Dendritic cell treated with granulocyte-macrophage colony-stimulating factor and Interleukin-4, amounts not matched to agents 40 ng/mL and 50 ng/mL, for 4 days (primary cell): ENCODE data around the gene NDC80.

Experiments
- H3K27ac Mint-ChIP-seq: one replicate; pipeline ENCODE4 v1.8.0; 2022; ENCODE audit warnings: mild to moderate bottlenecking, mixed read lengths
- H3K27me3 Mint-ChIP-seq: one replicate; pipeline ENCODE4 v1.8.0; 2022; ENCODE audit warnings: mild to moderate bottlenecking, mixed read lengths
- H3K36me3 Mint-ChIP-seq: one replicate; pipeline ENCODE4 v1.8.0; 2022; ENCODE audit warnings: low read depth, mixed read lengths
- H3K4me1 Mint-ChIP-seq: one replicate; pipeline ENCODE4 v1.8.0; 2022; ENCODE audit warnings: low read depth, mixed read lengths
- H3K4me3 Mint-ChIP-seq: one replicate; pipeline ENCODE4 v1.8.0; 2022; ENCODE audit warnings: mild to moderate bottlenecking, moderate library complexity, mixed read lengths
- H3K9me3 Mint-ChIP-seq: one replicate; pipeline ENCODE4 v1.8.0; 2022; ENCODE audit warnings: mixed read lengths
- intact Hi-C: fragments of 100-400 bp; cut with micrococcal nuclease; formaldehyde crosslinking; loops from one replicate; pipeline ENCODE4 v1.15.0; 2022

The NDC80 gene

DNA sequence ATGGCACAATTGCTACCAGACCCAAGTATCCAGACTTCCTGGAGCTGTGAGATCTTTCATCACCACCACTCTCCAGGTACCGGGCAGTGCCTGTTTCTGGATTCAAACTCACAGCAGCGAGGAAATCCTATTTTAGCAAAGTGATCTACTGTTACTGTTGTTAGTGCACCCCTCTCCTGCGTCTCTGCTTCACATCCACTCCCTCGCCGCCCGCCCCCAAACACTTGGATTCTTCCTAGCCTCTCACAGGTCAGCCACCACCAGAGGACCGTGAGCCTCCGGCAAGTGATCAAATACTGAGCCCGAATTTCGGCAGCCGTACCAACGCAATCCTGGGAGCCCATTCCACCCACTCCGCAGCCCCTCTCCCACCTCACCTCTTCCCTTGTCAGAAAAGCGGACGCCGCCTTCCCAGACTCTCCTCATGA is 571 bp upstream of the NDC80 start:
- Mint-ChIP-seq H3K27me3 (no peaks in the 10 kb centered on the region), H3K4me3 (peak overlapping the region; percentile 100), H3K9me3 (no peaks in the 10 kb centered on the region), H3K36me3 (peaks cover 22% of the 10 kb centered on the region), H3K27ac (peak overlapping the region; percentile 100), H3K4me1 (peaks cover 28% of the 10 kb centered on the region)
- intact Hi-C loops: loop anchor here (1.0 kb wide), 1 partner anchor 85 kb away; the partner anchor contains the start of gene SMCHD1

DNA sequence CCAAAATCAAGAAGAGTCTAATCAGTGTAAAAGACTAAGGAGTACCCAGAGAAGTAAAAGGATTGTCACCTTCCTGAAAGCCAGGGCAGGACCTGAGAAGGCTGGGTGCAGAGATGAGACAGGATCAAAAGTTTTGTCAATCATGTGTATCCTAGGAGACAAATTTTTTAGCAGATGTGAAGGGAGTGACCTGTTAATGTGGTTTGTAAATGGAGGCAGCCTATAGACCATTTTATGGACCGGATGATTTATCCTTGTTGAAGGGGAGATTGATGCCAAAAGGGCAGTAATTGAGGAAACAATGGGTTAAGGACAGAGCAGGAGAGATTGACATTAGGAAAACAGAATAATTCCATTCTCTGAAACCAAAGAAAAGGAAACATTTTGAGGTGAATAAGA is 813 bp downstream of the NDC80 start:
- Mint-ChIP-seq H3K27ac (peak overlapping the region; percentile 100), H3K9me3 (no peaks in the 10 kb centered on the region), H3K4me1 (peaks cover 28% of the 10 kb centered on the region), H3K36me3 (peaks cover 15% of the 10 kb centered on the region), H3K27me3 (no peaks in the 10 kb centered on the region), H3K4me3 (peak overlapping the region; percentile 100)
- intact Hi-C loops: no loop called here

DNA sequence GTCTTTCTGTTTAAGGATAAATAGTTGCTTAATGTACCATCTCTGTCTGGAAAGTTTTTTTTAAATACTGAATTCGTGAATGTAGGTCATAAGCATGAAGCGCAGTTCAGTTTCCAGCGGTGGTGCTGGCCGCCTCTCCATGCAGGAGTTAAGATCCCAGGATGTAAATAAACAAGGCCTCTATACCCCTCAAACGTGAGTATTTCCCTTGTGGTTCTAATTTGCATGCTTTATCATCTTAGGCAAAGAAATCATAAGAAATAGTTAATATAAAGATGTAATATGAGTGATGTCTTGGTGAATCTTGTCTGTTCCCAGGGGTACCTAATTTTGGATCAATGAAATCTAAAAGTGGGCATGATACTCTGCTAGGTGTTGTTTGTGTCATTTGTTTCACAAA is 1.5 kb downstream of the NDC80 start:
- Mint-ChIP-seq H3K27ac (no peak overlapping the region), H3K9me3 (no peaks in the 10 kb centered on the region), H3K4me3 (no peak overlapping the region), H3K36me3 (peaks cover 10% of the 10 kb centered on the region), H3K27me3 (no peaks in the 10 kb centered on the region), H3K4me1 (peaks cover 28% of the 10 kb centered on the region)
- intact Hi-C loops: no loop called here

DNA sequence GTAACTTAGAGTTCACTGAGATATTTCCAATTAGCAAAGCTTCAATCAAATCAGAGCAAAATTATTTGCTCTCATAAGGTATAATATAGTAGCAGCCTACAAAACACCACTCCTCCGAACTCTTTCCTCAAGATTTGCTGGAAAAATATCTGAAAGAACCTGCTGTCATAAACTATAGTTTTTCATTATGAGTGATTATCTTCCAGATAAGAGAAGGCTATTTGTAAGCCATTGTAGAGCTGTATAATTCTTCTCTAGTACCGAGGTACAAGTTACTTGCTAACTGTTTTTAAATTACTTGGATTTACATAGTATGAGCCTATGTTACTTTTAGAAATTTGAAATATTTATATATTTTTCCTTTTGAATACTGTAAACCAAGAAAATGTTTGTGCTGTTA is 2.1 kb downstream of the NDC80 start:
- Mint-ChIP-seq H3K27me3 (no peaks in the 10 kb centered on the region), H3K9me3 (no peaks in the 10 kb centered on the region), H3K4me1 (peaks cover 27% of the 10 kb centered on the region), H3K27ac (no peak overlapping the region), H3K36me3 (peaks cover 10% of the 10 kb centered on the region), H3K4me3 (no peak overlapping the region)
- intact Hi-C loops: no loop called here

DNA sequence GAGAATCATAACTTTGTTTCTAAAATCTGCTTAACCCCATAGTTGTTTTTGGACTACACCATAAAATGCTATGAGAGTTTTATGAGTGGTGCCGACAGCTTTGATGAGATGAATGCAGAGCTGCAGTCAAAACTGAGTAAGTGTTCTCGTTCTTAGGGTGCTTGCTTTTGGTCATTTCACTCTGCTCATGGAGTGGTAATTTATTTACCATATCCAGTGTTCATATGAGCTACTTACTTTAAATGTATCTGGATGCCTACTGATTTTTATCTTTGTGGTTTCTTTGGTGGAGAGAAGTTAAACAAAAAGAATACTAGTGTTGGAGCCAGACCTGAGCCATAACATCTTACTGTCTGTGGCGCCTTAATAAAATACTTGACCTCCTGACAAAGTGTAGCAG is 16.4 kb downstream of the NDC80 start:
- Mint-ChIP-seq H3K36me3 (no peaks in the 10 kb centered on the region), H3K4me1 (no peaks in the 10 kb centered on the region), H3K27me3 (no peaks in the 10 kb centered on the region), H3K4me3 (no peak overlapping the region), H3K27ac (no peak overlapping the region), H3K9me3 (no peaks in the 10 kb centered on the region)
- intact Hi-C loops: no loop called here

DNA sequence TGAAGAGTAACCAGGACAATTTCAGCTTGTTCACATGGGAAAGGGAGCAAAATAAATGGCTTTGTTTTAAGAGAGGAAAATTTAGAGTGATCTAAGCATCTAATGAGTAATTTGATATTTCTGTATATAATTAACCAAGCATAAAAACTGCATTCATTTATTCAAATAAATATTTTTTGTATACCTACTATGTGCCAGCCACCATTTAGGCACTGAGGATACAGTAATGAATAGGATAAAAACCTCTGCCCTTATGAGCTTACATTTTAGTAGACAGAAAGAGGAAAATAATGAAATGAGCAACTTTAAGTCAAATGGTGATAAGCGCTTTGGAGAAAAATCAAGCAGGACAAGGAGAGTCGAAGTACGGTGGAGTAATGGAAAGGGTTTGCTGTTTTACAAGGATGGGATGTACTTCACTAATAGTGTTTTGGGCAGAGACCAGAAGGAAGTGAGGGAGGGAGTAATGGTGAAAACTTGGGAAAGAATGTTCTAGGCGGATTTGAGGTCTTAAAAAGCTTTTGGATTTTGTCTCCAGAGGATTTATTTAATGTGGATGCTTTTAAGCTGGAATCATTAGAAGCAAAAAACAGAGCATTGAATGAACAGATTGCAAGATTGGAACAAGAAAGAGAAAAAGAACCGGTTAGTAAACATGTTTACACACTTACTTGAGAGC is 17.4 kb downstream of the NDC80 start:
- Mint-ChIP-seq H3K4me3 (no peak overlapping the region), H3K27ac (no peak overlapping the region), H3K4me1 (no peaks in the 10 kb centered on the region), H3K36me3 (no peaks in the 10 kb centered on the region), H3K27me3 (no peaks in the 10 kb centered on the region), H3K9me3 (no peaks in the 10 kb centered on the region)
- intact Hi-C loops: no loop called here

DNA sequence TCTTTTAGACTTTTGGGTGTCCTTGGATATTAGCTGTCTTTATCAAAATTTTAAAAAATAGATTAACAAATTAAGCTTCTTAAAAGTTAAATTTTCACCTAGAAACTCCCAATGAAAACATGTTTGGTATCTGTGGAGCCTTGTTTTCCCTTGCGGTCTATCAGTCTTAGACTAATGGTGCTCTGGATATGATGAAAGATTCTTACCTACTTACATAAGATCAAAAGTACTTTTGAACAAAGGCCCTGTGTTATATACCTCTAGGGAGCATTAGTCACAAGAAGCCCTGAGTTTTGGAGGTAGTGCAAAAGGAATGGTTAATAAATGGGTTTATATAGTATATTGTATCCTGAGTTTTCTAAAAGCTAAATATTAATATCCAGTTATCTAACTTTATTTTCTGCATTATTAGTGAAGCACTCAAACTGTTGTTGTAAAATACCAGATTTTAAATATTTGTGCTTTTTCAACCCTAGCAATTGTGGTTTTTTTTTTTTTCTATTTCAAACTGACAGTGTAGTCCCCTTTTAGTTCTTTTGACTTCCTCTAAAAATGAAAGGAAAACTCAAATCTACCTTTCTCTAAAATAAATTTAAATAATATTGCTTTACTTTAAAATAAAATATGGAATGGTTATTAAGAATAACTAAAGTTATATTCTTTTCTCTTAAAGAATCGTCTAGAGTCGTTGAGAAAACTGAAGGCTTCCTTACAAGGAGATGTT is 18.1 kb downstream of the NDC80 start:
- intact Hi-C loops: no loop called here
- Mint-ChIP-seq H3K9me3 (no peaks in the 10 kb centered on the region), H3K27me3 (no peaks in the 10 kb centered on the region), H3K27ac (no peak overlapping the region), H3K4me1 (no peaks in the 10 kb centered on the region), H3K36me3 (no peaks in the 10 kb centered on the region), H3K4me3 (no peak overlapping the region)

DNA sequence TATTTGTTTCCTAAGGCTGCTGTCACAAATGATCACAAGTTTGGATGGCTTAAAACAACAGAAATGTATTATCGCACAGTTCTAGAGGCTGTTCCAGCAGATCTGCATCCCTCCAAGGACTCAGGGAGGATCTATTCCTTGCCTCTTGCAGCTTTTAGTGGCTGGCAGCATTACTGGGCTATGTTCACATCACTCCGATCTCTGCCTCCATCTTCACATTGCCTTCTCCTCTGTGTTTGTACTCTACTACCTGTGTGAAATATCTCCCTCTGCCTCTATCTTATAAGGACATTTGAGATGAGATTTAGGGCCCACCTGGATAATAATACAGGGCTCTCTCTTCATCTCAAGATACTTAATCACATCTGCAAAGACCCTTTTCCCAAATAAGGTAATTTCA is 18.9 kb downstream of the NDC80 start:
- H3K4me3 Mint-ChIP-seq: no peak overlapping the region
- H3K9me3 Mint-ChIP-seq: no peaks in the 10 kb centered on the region
- H3K36me3 Mint-ChIP-seq: no peaks in the 10 kb centered on the region
- no peaks in the 10 kb centered on the region for H3K4me1 Mint-ChIP-seq
- H3K27me3 Mint-ChIP-seq: no peaks in the 10 kb centered on the region
- H3K27ac Mint-ChIP-seq: no peak overlapping the region
- intact Hi-C loops: no loop called here

DNA sequence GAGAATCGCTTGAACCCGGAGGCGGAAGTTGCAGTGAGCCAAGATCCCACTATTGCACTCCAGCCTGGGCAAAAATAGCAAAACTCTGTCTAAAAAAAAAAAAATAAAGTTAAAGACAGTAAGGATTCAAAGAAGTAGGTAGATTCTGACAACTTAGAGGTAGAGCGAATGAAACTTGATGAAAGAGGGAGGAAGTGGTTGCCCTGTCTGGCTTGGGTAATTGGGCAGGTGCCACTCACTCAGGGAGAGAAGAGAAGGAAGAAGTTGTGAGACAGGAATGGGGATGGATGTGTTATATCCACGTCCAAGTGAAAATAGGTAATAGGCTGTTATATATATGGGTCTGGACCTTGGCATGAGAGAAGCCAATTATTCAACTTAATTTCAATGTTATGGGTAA is 26.3 kb downstream of the NDC80 start:
- Mint-ChIP-seq H3K36me3 (no peaks in the 10 kb centered on the region), H3K9me3 (no peaks in the 10 kb centered on the region), H3K27me3 (no peaks in the 10 kb centered on the region), H3K4me3 (no peak overlapping the region), H3K4me1 (peaks cover 3% of the 10 kb centered on the region), H3K27ac (no peak overlapping the region)
- intact Hi-C loops: no loop called here

DNA sequence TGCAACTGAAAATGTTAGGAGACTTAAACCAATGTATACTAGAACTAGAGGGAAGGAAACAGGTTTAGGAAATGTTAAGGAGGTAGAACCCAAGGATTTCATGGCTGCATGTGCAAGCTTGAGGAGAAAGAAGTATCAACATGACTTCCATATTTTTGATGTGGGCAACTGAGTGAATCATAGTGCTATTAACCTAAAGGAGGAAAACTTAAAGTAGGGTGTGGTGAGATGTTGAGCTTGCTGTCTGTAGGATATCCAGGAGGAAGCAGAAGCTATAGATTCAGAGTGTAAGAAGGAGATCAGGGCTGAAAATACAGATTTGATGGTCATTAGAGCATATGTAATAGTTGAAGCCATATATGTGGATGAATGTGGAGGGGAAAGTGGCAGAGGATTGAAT is 31.5 kb downstream of the NDC80 start:
- H3K36me3 Mint-ChIP-seq: no peaks in the 10 kb centered on the region
- intact Hi-C loops: no loop called here
- no peaks in the 10 kb centered on the region for H3K9me3 Mint-ChIP-seq
- H3K27me3 Mint-ChIP-seq: no peaks in the 10 kb centered on the region
- H3K27ac Mint-ChIP-seq: peak overlapping the region; percentile 23
- H3K4me3 Mint-ChIP-seq: no peak overlapping the region
- H3K4me1 Mint-ChIP-seq: peaks cover 20% of the 10 kb centered on the region

DNA sequence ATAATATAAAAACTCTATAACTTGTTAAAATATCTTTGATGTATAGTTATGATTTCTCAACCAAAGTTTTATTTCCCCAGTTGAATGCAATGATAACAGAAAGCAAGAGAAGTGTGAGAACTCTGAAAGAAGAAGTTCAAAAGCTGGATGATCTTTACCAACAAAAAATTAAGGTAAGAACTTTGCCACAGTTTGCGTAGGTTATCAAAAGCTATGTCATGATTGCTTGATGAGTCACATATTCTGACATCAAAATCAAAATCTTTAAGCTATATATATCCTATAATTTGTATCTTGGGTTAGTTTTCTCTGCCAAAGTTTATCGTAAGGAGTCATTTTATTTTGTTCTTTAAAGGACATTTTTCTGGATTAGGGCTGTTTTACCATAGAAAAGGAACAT is 35.0 kb downstream of the NDC80 start:
- peaks cover 20% of the 10 kb centered on the region for H3K4me1 Mint-ChIP-seq
- no peaks in the 10 kb centered on the region for H3K9me3 Mint-ChIP-seq
- no peaks in the 10 kb centered on the region for H3K36me3 Mint-ChIP-seq
- H3K27me3 Mint-ChIP-seq: no peaks in the 10 kb centered on the region
- H3K27ac Mint-ChIP-seq: peak overlapping the region; percentile 32
- no peak overlapping the region for H3K4me3 Mint-ChIP-seq
- intact Hi-C loops: loop anchor here (5.0 kb wide), 2 partner anchors 36 to 51 kb away; partner anchors contain the start of gene SMCHD1

DNA sequence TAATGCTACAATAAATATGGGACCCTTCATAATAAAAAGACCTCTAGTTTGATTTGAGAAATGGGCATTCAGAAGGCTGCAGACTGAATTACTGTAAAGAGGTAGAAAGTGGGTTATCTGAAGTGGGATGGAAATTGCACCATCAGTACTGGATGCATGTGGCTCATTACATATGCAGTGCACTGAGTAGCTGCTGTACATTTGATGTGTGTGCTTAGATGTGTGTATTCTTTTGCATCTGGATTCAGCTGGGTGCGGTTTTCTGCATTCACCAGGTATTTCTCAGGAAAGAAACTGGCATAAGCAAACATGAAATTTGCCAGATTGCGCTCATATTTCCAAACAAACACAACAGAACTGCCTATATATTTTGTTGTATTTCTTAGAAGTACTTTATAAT is 38.2 kb downstream of the NDC80 start:
- intact Hi-C loops: loop anchor here (5.0 kb wide), 2 partner anchors 33 to 48 kb away; partner anchors contain the start of gene SMCHD1
- H3K4me3 Mint-ChIP-seq: no peak overlapping the region
- no peak overlapping the region for H3K27ac Mint-ChIP-seq
- peaks cover 7% of the 10 kb centered on the region for H3K4me1 Mint-ChIP-seq
- H3K36me3 Mint-ChIP-seq: no peaks in the 10 kb centered on the region
- no peaks in the 10 kb centered on the region for H3K27me3 Mint-ChIP-seq
- no peaks in the 10 kb centered on the region for H3K9me3 Mint-ChIP-seq

DNA sequence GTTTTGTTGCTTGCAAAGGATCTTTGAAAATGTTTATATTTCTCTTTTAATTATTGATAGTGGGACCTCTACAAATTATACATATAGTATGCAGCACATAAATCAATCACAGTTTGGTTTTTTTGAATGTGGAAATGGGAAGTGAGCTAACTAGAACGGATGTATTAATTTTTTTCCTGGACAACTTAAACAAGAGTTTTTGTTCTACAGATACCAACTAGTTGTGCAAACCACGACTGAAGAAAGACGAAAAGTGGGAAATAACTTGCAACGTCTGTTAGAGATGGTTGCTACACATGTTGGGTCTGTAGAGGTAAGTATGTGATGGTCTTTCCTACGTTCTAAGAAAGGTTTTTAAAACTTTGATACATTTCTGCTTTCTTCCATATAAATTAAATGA is 39.2 kb downstream of the NDC80 start:
- Mint-ChIP-seq H3K27me3 (no peaks in the 10 kb centered on the region), H3K4me3 (no peak overlapping the region), H3K36me3 (no peaks in the 10 kb centered on the region), H3K4me1 (no peaks in the 10 kb centered on the region), H3K27ac (no peak overlapping the region), H3K9me3 (no peaks in the 10 kb centered on the region)
- intact Hi-C loops: no loop called here

DNA sequence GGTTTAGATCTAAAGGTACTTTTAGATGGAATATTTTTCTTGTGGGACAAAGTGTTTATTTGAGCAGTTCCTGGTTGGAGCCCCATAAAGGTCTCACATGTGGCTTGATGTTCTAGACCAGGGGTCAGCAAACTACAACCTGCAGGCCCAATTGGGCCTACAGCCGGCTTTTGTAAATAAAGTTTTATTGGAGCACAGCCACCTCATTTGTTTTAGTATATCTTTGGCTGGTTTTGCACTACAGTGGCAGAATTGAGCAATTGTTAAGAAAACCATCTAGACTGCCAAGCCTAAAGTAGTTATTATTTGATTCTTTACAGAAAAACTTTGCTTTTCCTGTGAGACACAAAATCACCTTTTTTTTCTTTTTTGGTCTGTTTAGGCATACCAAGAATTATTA is 41.6 kb downstream of the NDC80 start:
- intact Hi-C loops: no loop called here
- Mint-ChIP-seq H3K9me3 (no peaks in the 10 kb centered on the region), H3K4me3 (no peak overlapping the region), H3K27me3 (no peaks in the 10 kb centered on the region), H3K36me3 (no peaks in the 10 kb centered on the region), H3K4me1 (no peaks in the 10 kb centered on the region), H3K27ac (no peak overlapping the region)
